KBM-7 (cell line): ENCODE results near the gene TMTC3.

Source experiments
- DNase-seq: peaks from one replicate; pipeline ENCODE4 v3.0.0-alpha.2; 2015
- in situ Hi-C: fragments of 300-500 bp; cut with MboI; formaldehyde crosslinking; loops from 2 replicates; pipeline ENCODE4 v1.14.3; 2020; ENCODE audit warnings: low sequenced_read_pairs, low pct_unique_long_range_greater_than_20kb, mixed read lengths

The TMTC3 gene

DNA sequence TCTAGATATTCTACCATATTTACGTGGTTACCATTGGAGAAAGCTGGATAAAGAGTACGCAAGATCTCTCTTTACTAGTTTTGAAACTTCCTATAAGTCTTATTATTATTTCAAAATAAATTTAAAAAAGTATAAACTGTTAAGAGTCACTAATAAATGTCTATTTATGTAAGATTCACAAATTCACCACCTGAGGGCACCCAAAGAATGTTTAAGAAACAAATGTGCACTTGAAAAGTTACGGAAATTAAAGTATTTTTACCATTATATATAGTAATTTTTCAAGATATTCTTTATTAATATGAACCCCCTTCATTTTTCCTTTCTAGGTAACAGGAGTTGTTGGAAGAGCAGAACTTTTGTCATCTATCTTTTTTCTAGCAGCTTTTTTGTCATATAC lies 11.9 kb downstream of the TMTC3 start:
- no peak for DNase-seq
- in situ Hi-C loops: no loop called here

DNA sequence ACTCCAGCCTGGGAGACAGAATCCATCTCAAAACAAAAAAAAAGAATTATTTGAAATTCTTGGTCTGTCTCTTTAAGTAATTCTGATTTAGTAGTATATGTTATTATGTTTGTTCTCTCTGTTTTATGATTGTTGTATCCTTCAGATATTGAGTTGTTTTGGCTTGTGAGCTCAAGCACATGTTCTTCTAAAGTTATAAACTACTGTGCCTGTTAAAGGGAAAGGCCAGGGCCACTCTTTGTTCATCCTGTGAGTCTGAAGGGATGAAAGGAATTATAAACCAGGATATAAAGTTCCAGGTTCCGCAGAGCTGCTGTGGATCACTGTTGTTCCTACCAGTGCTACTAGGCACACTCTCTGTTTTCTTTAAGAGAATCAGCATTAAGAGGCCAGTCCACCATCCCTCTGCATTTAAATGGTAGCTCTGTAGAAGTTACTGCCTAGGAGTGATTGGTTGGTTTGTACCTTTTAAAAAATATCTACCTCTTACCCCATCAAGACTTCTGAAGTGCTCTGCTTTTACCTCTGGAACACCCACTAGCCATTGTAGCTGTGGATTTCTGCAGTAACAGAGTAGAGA lies 14.1 kb downstream of the TMTC3 start:
- in situ Hi-C loops: no loop called here
- no peak for DNase-seq

DNA sequence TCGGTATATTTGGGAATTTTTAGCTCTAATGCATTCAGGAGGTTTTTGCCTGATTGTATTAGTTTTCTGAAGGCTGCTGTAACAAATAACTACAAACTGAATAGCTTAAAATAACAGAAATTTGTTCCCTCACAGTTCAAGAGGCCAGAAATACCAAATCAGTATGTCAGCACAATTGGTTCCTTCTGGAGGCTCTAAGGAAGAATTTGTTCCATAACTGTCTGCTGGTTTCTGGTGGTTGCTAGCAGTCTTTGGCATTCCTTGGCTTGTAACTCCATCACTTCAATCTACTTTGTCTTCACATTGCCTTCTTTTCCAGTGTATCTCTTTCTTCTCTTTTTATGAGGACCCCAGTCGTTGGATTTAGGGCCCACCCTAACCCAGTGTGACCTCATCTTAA lies 21.3 kb downstream of the TMTC3 start:
- in situ Hi-C loops: no loop called here
- no peak for DNase-seq

DNA sequence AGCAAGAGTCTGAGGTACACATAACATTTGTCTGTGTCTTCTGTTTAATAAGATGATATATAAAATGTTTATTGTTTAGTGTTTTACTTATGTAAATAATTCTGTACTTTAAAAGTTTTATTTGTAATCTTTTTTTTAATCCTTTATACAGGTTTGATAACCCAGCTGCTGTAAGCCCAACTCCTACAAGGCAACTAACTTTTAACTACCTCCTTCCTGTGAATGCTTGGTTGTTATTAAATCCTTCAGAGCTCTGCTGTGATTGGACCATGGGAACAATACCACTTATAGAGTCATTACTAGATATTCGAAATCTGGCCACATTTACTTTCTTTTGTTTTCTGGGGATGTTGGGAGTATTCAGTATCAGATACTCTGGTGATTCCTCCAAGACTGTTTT lies 24.1 kb downstream of the TMTC3 start:
- in situ Hi-C loops: no loop called here
- no peak for DNase-seq

DNA sequence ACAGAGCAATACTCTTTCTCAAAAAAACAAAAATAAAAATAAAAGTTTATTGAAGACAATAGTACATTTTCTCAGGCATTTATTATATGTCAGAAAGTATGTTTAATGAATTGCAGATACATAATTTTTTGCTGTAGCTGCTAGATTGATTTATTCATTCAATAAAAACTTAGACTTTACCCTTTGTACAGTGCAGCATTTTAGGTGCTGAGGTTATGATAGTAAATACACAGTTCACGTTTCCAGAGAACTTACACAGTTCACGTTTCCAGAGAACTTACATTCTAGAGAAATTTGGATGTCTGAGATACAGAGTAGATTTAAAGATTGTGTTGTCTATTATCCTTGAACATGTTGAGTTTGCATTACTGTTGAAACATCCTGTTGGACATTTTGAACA lies 25.3 kb downstream of the TMTC3 start:
- in situ Hi-C loops: no loop called here
- no peak for DNase-seq

DNA sequence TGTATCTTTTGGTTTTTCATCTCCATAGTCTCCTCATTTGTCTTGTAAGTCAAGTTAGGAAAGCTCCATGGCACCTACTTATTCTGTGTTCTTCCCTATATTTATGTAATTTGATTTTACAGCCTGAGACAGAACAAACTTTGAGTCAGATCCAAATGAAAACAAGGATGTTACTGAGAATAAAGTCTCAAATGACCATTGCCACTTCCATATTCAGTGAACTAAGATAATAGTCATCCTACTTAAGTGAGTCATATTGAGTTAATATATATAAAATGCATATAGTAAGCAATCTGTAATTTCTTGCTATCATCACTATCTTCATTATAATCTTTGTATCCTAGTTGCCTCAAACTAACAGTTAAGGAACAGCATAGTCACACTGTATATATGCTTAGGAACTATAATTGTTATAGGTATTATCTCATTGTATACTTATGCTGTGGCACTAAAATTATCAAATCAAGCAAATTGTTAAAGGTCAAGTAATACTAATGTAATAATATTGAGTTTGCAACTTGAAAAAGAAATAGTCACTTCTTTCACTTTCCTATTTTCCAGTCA lies 30.8 kb downstream of the TMTC3 start:
- in situ Hi-C loops: no loop called here
- no peak for DNase-seq

DNA sequence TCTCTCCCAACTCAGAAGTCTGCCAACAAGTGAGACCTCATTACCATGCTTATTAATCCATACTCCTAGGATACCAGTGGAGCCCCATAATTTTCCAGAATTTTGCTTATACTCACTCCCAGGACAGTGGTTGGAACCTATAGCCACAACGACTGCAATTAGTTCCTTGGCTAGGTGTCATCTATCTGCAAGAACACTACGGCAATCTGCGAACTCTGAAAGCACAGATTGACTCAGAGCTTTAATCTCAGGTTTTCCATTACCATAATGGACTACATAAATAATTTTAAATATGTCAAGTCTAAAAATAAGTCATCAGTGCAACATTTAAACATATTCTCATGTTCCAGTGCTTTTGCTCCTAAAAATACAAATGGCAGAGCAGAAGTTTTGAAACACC lies 33.4 kb downstream of the TMTC3 start:
- DNase-seq: no peak

DNA sequence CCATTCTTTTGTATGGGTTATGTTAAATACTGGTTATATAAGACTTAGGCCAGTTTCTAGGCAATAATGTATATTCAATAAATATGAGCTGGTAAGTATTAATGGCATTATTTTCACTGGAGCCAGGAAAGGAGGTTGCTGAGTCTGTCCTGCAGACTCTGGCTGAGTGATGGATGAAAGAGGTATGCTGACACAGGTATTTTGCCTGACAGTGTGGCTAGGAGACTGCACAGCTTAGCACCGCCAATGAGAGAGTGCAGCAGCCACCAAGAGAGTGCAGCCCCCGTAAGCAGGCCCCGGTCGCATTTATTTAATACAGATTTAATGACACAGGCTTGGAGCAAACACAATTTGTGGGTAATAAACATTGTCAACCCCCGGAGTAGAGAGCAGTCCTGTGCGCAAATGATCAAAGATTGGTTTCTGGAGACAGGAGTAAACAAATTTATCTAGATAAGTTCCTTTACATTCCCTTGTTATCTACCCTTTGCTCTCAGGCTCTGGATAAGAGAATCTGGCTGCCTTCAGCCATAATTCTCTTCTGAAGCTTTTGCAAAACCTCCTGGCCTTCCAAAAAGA lies 37.4 kb downstream of the TMTC3 start:
- DNase-seq: no peak
- in situ Hi-C loops: no loop called here

More for the DNA sequence above, 33.4 kb downstream of the TMTC3 start:
- in situ Hi-C loops: no loop called here

DNA sequence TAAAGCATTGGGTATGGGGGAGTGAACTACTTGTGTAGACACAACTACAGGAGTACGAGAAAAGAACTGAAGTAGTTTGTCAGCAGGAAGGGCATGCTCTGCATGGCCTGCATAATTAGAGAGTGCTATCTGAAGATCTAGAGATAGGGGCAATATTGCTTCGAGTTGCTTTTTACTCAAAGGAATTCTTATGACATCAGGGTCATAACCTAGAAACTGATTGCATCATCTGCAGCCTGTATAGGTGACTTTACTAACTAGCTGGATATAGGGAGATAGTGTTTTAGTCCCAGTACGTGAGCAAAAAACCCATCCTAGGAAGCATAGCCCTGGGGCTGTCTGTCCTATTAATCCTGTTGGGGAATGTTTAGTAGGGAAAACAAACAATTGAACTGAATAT lies 39.8 kb downstream of the TMTC3 start:
- in situ Hi-C loops: no loop called here
- DNase-seq: no peak

DNA sequence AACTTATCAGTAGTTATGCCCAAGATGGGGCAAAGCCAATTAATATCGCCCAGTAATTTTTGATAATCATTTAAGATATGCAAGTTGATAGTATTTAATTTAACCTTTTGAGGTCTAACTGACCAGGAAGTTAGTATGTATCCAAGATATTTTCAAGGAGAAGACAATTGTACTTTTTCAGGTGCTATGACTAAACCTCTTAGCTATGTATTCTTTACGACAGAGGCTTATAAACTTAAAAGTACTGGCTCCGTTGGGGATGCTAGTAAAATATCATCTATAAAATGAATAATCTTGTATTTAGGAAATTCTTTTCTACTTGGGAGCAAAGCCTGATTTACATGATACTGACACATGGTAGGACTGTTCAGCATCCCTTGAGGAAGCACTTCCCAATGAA lies 40.3 kb downstream of the TMTC3 start:
- DNase-seq: no peak
- in situ Hi-C loops: no loop called here

DNA sequence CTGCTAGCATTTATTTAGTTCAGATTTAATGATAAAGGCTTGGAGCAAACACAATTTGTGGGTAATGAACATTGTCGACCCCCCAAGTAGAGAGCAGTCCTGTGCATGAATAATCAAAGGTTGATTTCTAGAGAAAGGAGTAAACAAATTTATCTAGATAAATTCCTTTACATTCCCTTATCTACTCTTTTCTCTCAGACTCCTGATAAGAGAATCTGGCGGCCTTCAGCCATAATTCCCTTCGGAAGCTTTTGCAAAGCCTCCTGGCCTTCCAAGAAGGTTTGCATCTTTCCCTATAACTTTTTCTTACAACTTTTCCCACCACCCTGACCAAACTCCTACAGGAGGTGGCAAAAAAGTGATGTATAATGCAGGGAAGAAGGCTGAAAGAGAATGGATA lies 42.1 kb downstream of the TMTC3 start:
- no peak for DNase-seq
- in situ Hi-C loops: no loop called here

DNA sequence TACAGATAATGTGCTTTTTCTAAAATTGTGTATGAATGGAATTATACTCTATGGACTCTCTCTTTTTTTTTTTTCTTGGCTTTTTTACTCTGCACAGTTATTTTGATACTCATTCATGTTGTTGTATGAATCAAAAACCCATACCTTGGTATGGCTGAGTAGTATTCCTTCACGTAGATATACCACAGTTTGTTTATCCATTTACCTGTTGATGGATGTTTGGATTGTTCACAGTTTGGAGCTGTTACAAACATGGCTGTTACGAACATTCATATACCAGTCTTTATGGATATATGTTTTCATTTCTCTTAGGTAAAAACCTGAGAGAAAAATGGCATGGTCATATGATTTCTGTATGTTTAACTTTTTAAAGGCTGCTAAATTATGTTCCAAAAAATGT lies 43.2 kb downstream of the TMTC3 start:
- in situ Hi-C loops: no loop called here
- no peak for DNase-seq

DNA sequence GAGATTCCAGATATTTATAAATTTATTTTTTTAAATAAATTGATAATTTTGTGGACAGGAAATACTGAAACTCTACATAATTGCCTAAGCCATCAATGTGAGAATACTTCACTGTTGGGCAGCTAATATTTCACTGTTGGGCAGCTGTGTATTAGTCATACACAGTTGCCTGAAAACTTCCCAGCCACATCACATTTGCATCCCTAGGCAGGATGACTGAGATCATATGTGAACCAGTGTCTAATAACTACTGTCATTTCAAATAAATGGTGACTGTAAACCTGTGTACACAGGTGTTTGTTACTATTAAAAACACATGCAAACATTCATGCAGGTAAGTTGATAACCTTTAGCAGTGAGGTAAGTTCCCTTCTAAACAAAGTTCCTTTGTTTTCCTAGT lies 43.9 kb downstream of the TMTC3 start:
- no peak for DNase-seq
- in situ Hi-C loops: no loop called here

DNA sequence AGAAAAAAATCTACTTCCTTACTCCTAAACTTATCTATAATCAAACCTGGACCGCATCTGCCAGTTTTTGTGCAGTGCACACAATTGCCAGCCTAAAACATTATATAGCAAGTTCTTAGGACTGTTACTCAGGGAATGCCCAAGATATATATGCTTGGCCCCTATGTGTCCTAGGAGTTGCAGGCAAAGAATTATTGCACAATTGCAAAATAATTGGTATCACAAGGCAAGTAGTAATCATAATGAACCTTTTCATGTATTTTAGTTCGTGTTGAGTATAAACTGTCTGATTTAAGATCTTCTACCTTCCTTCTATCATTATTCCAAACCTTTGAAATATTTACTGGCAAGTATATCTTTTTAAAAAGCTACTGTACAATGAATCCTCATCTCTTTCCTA lies 45.5 kb downstream of the TMTC3 start:
- DNase-seq: no peak
- in situ Hi-C loops: no loop called here

DNA sequence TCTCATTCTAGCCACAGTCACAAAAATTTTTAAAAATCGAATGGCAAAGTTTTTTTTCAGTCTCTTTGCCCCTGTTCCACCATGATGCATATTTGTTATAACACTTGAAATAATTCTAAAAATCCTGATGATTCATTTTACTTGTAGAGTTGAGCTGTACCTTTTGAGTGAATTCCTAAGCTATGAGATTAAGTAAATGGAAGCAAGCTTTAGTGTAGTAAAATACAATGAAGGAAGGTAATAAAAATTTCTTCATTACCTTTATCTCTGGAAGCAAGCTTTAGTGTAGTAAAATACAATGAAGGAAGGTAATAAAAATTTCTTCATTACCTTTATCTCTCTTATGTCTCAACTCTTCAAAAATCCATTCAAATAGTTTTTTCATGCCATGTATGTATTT lies 46.1 kb downstream of the TMTC3 start:
- in situ Hi-C loops: no loop called here
- DNase-seq: no peak

DNA sequence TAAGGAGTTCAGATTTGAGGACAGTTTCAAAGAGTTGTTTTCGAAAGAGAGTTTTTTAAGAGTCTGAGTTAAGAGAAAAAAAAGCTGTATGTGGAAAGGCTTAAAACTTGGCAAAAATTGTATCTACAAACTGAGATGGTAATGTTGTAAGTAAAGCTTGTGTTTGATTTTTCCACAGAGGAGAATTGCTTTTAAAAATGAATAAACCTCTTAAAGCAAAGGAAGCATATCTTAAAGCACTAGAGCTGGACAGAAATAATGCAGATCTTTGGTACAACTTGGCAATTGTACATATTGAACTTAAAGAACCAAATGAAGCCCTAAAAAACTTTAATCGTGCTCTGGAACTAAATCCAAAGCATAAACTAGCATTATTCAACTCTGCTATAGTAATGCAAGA lies 50.3 kb downstream of the TMTC3 start:
- in situ Hi-C loops: no loop called here
- no peak for DNase-seq

DNA sequence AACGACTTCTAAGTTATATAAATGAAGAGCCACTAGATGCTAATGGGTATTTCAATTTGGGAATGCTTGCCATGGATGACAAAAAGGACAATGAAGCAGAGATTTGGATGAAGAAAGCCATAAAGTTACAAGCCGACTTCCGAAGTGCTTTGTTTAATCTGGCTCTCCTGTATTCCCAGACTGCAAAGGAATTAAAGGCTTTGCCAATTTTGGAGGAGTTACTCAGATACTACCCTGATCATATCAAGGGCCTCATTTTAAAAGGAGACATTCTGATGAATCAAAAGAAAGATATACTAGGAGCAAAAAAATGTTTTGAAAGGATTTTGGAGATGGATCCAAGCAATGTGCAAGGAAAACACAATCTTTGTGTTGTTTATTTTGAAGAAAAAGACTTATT lies 52.8 kb downstream of the TMTC3 start:
- in situ Hi-C loops: no loop called here

DNA sequence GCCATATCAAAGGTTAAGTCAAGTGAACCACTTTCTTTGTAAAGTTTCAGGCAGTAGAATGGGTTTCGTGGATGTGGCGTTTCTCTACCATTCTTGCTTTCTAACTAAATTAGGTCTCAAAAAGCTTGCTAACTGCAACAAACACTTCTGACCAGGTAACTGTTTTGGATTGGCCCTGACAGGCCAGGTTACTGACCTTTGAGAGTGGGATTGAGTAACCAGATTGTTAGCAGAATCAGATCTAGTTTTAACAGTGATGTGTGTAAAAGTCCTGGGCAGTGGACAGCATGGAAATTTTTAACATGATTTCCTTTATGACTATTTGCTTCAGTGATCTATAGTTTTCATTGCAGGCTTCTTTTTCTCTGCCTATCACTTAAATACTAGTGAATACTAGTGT lies 57.9 kb downstream of the TMTC3 start:
- no peak for DNase-seq
- in situ Hi-C loops: no loop called here

More for the DNA sequence above, 52.8 kb downstream of the TMTC3 start:
- no peak for DNase-seq

DNA sequence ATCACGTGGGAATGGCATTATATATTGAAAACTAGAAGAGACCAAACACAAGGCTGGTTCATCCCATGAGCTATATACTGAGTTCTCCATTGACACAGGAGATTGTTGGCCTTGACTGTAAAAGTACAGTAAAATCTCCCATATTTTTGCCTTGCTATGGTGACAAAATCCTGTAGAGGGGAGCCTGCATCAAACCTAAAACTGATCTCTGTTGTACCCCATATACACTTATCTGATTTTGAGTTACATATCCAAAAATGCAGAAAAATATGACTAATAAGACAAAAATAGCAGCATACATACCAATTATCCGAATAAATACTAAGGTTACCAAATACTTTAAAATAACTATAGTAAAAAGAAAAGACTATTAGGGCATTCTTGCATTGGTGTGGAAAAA lies 60.4 kb downstream of the TMTC3 start:
- in situ Hi-C loops: no loop called here
- no peak for DNase-seq

DNA sequence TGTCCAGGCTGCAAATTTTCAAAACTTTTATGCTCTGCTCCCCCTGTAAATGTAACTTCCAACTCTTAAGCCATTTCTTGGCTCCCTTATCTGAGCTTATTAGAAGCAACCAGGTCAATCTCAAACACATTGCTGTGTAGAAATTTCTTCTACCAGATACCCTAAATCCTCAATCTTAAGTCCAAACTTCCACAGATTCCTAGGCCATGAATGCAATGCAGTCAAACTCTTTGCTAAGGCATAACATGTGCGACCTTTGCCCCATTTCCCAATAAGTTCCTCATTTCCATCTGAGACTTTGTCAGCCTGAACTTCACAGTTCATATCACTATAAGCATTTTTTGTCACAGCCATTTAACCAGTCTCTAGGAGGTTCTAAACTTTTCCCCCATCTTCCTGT lies 64.5 kb downstream of the TMTC3 start:
- in situ Hi-C loops: no loop called here
- DNase-seq: peak; percentile 23

DNA sequence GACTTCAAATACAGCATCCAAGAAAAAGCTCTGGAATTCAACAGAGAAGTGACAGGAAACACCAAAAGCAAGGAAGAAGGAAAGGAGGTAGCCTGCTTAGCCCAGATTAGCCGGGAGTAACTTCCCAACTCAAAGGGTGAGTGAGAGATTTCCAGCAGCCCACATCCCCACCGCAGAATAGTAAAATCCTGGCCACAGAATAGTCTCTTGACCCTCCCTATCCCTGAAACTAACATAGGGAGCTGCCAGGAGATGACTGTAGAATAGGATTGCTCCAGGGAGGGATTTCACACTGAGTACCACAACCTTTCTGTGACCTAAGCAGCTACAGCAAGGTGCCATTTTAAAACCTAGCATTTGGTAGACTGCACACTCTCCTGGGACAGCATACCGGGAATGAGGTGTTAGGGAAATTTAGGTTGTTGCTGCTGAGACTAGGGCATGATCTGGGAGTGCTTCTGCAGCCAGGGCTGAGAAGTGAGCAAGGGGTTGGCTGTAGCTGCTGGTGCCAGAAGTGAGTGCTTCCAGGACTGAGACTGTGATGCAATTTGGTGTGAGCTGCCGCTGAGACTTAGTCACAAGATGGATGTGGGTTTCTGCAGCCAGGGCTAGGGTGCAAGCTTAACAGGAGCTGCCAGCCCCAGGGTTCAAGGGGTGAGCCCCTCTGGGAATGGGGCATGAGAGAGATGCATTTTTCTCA lies 66.0 kb downstream of the TMTC3 start:
- no peak for DNase-seq
- in situ Hi-C loops: no loop called here
